Measurements from ENCODE around the gene HSPA12A. TPM values are rescaled to one million over a fixed set of nuclear protein-coding genes. Genes with fewer than 3 reads are reported as not detected.

The HSPA12A gene
- total RNA-seq, 2 experiments from 2014 or later = 0.49 TPM; not detected in 1

GRCh38 chr10:116738339-116738738, 4.0 kb downstream of the HSPA12A start:
- Histone ChIP-seq H3K4me3 (ENCODE audit: low read length) (no peak overlapping the region), H3K4me1 (ENCODE audit: insufficient read depth, low read length) (peaks cover 17% of the 10 kb centered on the region), H3K27me3 (ENCODE audit: control insufficient read depth in 1 of 2, insufficient read depth in 2 of 2, low read length in 2 of 2) (peaks cover 39 to 65% of the 10 kb centered on the region in 2 experiments), H3K9me3 (ENCODE audit: control insufficient read depth in 1 of 2, insufficient read depth in 1 of 2, low read length in 2 of 2) (peaks cover 6 to 18% of the 10 kb centered on the region in 2 experiments), H3K36me3 (ENCODE audit: insufficient read depth, low read length) (no peaks in the 10 kb centered on the region), H3K27ac (ENCODE audit: low read depth in 1 of 2, low read length in 2 of 2) (no peak overlapping the region)
- Mint-ChIP-seq H3K27ac (no peak overlapping the region), H3K27me3 (peaks cover 78% of the 10 kb centered on the region), H3K36me3 (ENCODE audit: low read depth) (no peaks in the 10 kb centered on the region), H3K4me1 (ENCODE audit: low read depth) (peaks cover 3% of the 10 kb centered on the region), H3K4me3 (no peak overlapping the region), H3K9me3 (peaks cover 2% of the 10 kb centered on the region)
- ATAC-seq (ENCODE audit: poor library complexity) (no peak), DNase-seq (no peak)
- no peak for TF ChIP-seq CTCF (IDR thresholded peaks at IDR 0.05)
- ChIA-PET POLR2A (no interaction called here), CTCF (no interaction called here)
- intact Hi-C loops (cut with DNase I, micrococcal nuclease) = no loop called here

GRCh38 chr10:116737627-116738327, 4.6 kb downstream of the HSPA12A start:
- H3K27ac Mint-ChIP-seq = no peak overlapping the region
- CTCF ChIA-PET = no interaction called here
- no peak overlapping the region for H3K27ac ChIP-seq (ENCODE audit: low read depth in 1 of 2, low read length in 2 of 2)
- TF ChIP-seq CTCF (IDR thresholded peaks at IDR 0.05) = no peak
- H3K4me3 Mint-ChIP-seq = no peak overlapping the region
- no peak overlapping the region for H3K4me3 ChIP-seq (ENCODE audit: low read length)
- H3K36me3 Mint-ChIP-seq (ENCODE audit: low read depth) = no peaks in the 10 kb centered on the region
- H3K27me3 Mint-ChIP-seq = peaks cover 80% of the 10 kb centered on the region
- ATAC-seq (ENCODE audit: poor library complexity) (no peak), DNase-seq (no peak)
- no peaks in the 10 kb centered on the region for H3K4me1 Mint-ChIP-seq (ENCODE audit: low read depth)
- POLR2A ChIA-PET = no interaction called here
- H3K27me3 ChIP-seq (ENCODE audit: control insufficient read depth in 1 of 2, insufficient read depth in 2 of 2, low read length in 2 of 2) = peaks cover 40 to 65% of the 10 kb centered on the region in 2 experiments
- peaks cover 2% of the 10 kb centered on the region for H3K9me3 Mint-ChIP-seq
- intact Hi-C loops (cut with DNase I, micrococcal nuclease) = no loop called here
- peaks cover 11% of the 10 kb centered on the region for H3K4me1 ChIP-seq (ENCODE audit: insufficient read depth, low read length)
- H3K36me3 ChIP-seq (ENCODE audit: insufficient read depth, low read length) = no peaks in the 10 kb centered on the region
- peaks cover 6 to 12% of the 10 kb centered on the region in 2 experiments for H3K9me3 ChIP-seq (ENCODE audit: control insufficient read depth in 1 of 2, insufficient read depth in 1 of 2, low read length in 2 of 2)

- H3K27me3 ChIP-seq (ENCODE audit: control insufficient read depth in 1 of 2, insufficient read depth in 2 of 2, low read length in 2 of 2) = peaks cover 38 to 53% of the 10 kb centered on the region in 2 experiments
- ATAC-seq (ENCODE audit: poor library complexity) (no peak), DNase-seq (no peak)
- Mint-ChIP-seq H3K27me3 (peaks cover 93% of the 10 kb centered on the region), H3K9me3 (peaks cover 2% of the 10 kb centered on the region), H3K4me1 (ENCODE audit: low read depth) (no peaks in the 10 kb centered on the region), H3K36me3 (ENCODE audit: low read depth) (no peaks in the 10 kb centered on the region), H3K27ac (no peak overlapping the region), H3K4me3 (no peak overlapping the region)
- POLR2A ChIA-PET = no interaction called here
- no peak for TF ChIP-seq CTCF (IDR thresholded peaks at IDR 0.05)
- no peak overlapping the region for H3K4me3 ChIP-seq (ENCODE audit: low read length)
- peaks cover 6 to 13% of the 10 kb centered on the region in 2 experiments for H3K9me3 ChIP-seq (ENCODE audit: control insufficient read depth in 1 of 2, insufficient read depth in 1 of 2, low read length in 2 of 2)
- CTCF ChIA-PET = no interaction called here
- no peak overlapping the region for H3K27ac ChIP-seq (ENCODE audit: low read depth in 1 of 2, low read length in 2 of 2)
- no peaks in the 10 kb centered on the region for H3K4me1 ChIP-seq (ENCODE audit: insufficient read depth, low read length)
- no peaks in the 10 kb centered on the region for H3K36me3 ChIP-seq (ENCODE audit: insufficient read depth, low read length)
- intact Hi-C loops (cut with DNase I, micrococcal nuclease) = no loop called here
Observed at GRCh38 chr10:116733566-116733965, 8.8 kb downstream of the HSPA12A start.

Measured in CD4-positive, alpha-beta T cell (primary cell).